Osteoblast (primary cell): ENCODE measurements around the gene FBLN5. TPM values are rescaled to one million over a fixed set of nuclear protein-coding genes. Genes with fewer than 3 reads are reported as not detected.

Experiments used
- DNase-seq: peaks from one replicate; pipeline ENCODE4 v3.0.0; 2011; ENCODE audit warnings: low spot score, mixed read lengths; ENCODE audit not compliant: insufficient read length; ENCODE audit errors: missing footprints
- H2AFZ ChIP-seq: 2 replicates; pipeline ENCODE4 v1.6.0; 2011; ENCODE audit warnings: mild to moderate bottlenecking, low read length
- H3K27ac ChIP-seq: 2 replicates; pipeline ENCODE4 v1.5.1; 2011; ENCODE audit warnings: mild to moderate bottlenecking, low read depth, low read length, moderate library complexity
- H3K27me3 ChIP-seq: 2 replicates; pipeline ENCODE4 v1.6.0; 2012; ENCODE audit warnings: mild to moderate bottlenecking, control low read depth, inconsistent platforms, low read length, moderate library complexity; ENCODE audit not compliant: insufficient read depth
- H3K36me3 ChIP-seq: 2 replicates; pipeline ENCODE4 v1.5.1; 2011; ENCODE audit warnings: mild to moderate bottlenecking, low read length, control low read depth, moderate library complexity; ENCODE audit not compliant: insufficient read depth
- H3K4me1 ChIP-seq: 2 replicates; pipeline ENCODE4 v1.5.1; 2011; ENCODE audit warnings: mild to moderate bottlenecking, low read length, control low read depth, moderate library complexity; ENCODE audit not compliant: insufficient read depth
- H3K4me2 ChIP-seq: 2 replicates; pipeline ENCODE4 v1.6.0; 2011; ENCODE audit warnings: mild to moderate bottlenecking, low read length; ENCODE audit not compliant: insufficient read depth
- H3K4me3 ChIP-seq: fragments of 200-600 bp; sonication (generic); 3 replicates; pipeline ENCODE4 v1.5.1; 2012; ENCODE audit warnings: mild to moderate bottlenecking, low read length, inconsistent platforms; ENCODE audit not compliant: insufficient read depth
- H3K79me2 ChIP-seq: 2 replicates; pipeline ENCODE4 v1.6.0; 2012; ENCODE audit warnings: mild to moderate bottlenecking, low read length, control low read depth, inconsistent platforms; ENCODE audit not compliant: insufficient read depth
- H3K9me3 ChIP-seq: 2 replicates; pipeline ENCODE4 v1.5.1; 2011; ENCODE audit warnings: low read depth, low read length, control low read depth
- H4K20me1 ChIP-seq: 2 replicates; pipeline ENCODE4 v1.6.0; 2012; ENCODE audit warnings: mild to moderate bottlenecking, low read length, control low read depth; ENCODE audit not compliant: insufficient read depth
- CTCF ChIP-seq: IDR thresholded peaks from 2 replicates; pipeline ENCODE4 v1.5.1; 2011; ENCODE audit warnings: mild to moderate bottlenecking, low read depth, low read length, moderate library complexity; ENCODE audit errors: extremely low read depth
- total RNA-seq: library from RNA; depleted of rRNA; stranded (reverse); fragments of >200 nt; gene quantifications from 2 replicates; pipeline ENCODE4 v1.2.3, GENCODE V29; 2012

FBLN5 gene
- total RNA-seq, 1 donor = 22.1 TPM

GRCh38 chr14:91927800-91928199, 19.7 kb downstream of the FBLN5 start:
- H3K36me3 ChIP-seq = no peaks in the 10 kb centered on the region
- TF ChIP-seq CTCF = no peak
- H3K27me3 ChIP-seq = no peaks in the 10 kb centered on the region
- H3K9me3 ChIP-seq = no peaks in the 10 kb centered on the region
- H3K27ac ChIP-seq = no peak overlapping the region
- peaks cover 5% of the 10 kb centered on the region for H4K20me1 ChIP-seq
- DNase-seq = no peak
- H3K4me2 ChIP-seq = no peak overlapping the region
- H3K79me2 ChIP-seq = no peaks in the 10 kb centered on the region
- no peak overlapping the region for H2AFZ ChIP-seq
- H3K4me1 ChIP-seq = peaks cover 12% of the 10 kb centered on the region
- no peak overlapping the region for H3K4me3 ChIP-seq

GRCh38 chr14:91927191-91927590, 20.3 kb downstream of the FBLN5 start:
- H3K4me1 ChIP-seq = peaks cover 15% of the 10 kb centered on the region
- no peak for TF ChIP-seq CTCF
- no peak overlapping the region for H3K27ac ChIP-seq
- H4K20me1 ChIP-seq = peaks cover 5% of the 10 kb centered on the region
- no peaks in the 10 kb centered on the region for H3K36me3 ChIP-seq
- H3K4me3 ChIP-seq = no peak overlapping the region
- H3K4me2 ChIP-seq = no peak overlapping the region
- no peaks in the 10 kb centered on the region for H3K9me3 ChIP-seq
- no peaks in the 10 kb centered on the region for H3K27me3 ChIP-seq
- no peak for DNase-seq
- no peaks in the 10 kb centered on the region for H3K79me2 ChIP-seq
- H2AFZ ChIP-seq = no peak overlapping the region

- Histone ChIP-seq H3K4me2 (no peak overlapping the region), H3K9me3 (no peaks in the 10 kb centered on the region), H3K79me2 (no peaks in the 10 kb centered on the region), H3K36me3 (no peaks in the 10 kb centered on the region), H3K4me3 (no peak overlapping the region), H3K4me1 (peaks cover 15% of the 10 kb centered on the region), H3K27ac (no peak overlapping the region), H3K27me3 (no peaks in the 10 kb centered on the region), H2AFZ (no peak overlapping the region), H4K20me1 (peaks cover 5% of the 10 kb centered on the region)
- TF ChIP-seq CTCF = no peak
- DNase-seq = no peak
These were observed 21.2 kb downstream of the FBLN5 start for GRCh38 chr14:91926131-91926890.

GRCh38 chr14:91925727-91926121, 21.8 kb downstream of the FBLN5 start:
- TF ChIP-seq CTCF = no peak
- H2AFZ ChIP-seq = no peak overlapping the region
- H3K4me1 ChIP-seq = peaks cover 15% of the 10 kb centered on the region
- H3K4me2 ChIP-seq = no peak overlapping the region
- H4K20me1 ChIP-seq = peaks cover 5% of the 10 kb centered on the region
- no peaks in the 10 kb centered on the region for H3K27me3 ChIP-seq
- H3K9me3 ChIP-seq = no peaks in the 10 kb centered on the region
- no peak for DNase-seq
- no peak overlapping the region for H3K4me3 ChIP-seq
- no peaks in the 10 kb centered on the region for H3K79me2 ChIP-seq
- no peak overlapping the region for H3K27ac ChIP-seq
- no peaks in the 10 kb centered on the region for H3K36me3 ChIP-seq
